Psoas muscle (tissue), 8 donors: ENCODE results near the gene RAB8A. TPM values are rescaled to one million over a fixed set of nuclear protein-coding genes. Genes with fewer than 3 reads are reported as not detected.
"Not testable (repeated sequence)": the region's sequence is repeated elsewhere in the genome, so short reads cannot be mapped to it uniquely, and the experiment has no call there.

Experiments
- ATAC-seq, 4 donors: fragments of 200-7000 bp; cut with Tn5 transposase; one replicate each; pipeline ENCODE4 v1.9.1; 2020; ENCODE audit warnings: moderate library complexity in 3 of 4, mild to moderate bottlenecking in 2 of 4
- DNase-seq, 2 donors: peaks; one replicate each; pipeline ENCODE4 v3.0.0-alpha.2; 2020
- H3K27ac ChIP-seq: fragments of 200-600 bp; one replicate; pipeline ENCODE4 v1.8.0; 2022
- H3K27me3 ChIP-seq, 3 donors: fragments of 200-600 bp in 1 of 3; one replicate each; pipeline versions ENCODE4 v1.6.1 to v1.8.0; 2013 to 2022; ENCODE audit warnings: low read length in 2 of 3, mild to moderate bottlenecking in 2 of 3, moderate library complexity in 1 of 3; ENCODE audit not compliant: insufficient read depth in 3 of 3
- H3K36me3 ChIP-seq, 2 donors: fragments of 200-600 bp in 1 of 2; one replicate each; pipeline versions ENCODE4 v1.6.1 to v1.8.0; 2013 to 2022; ENCODE audit warnings: low read depth in 1 of 2, mild to moderate bottlenecking in 1 of 2, moderate library complexity in 1 of 2; ENCODE audit not compliant: insufficient read depth in 1 of 2
- H3K4me1 ChIP-seq: fragments of 200-600 bp; one replicate; pipeline ENCODE4 v1.8.0; 2022
- H3K4me3 ChIP-seq: fragments of 200-600 bp; one replicate; pipeline ENCODE4 v1.8.0; 2022; ENCODE audit warnings: mild to moderate bottlenecking
- H3K9me3 ChIP-seq: fragments of 200-600 bp; one replicate; pipeline ENCODE4 v1.8.0; 2022
- CTCF ChIP-seq: fragments of 200-600 bp; IDR thresholded peaks from one replicate; pipeline ENCODE4 v1.8.0; 2022; ENCODE audit warnings: antibody characterized with exemption
- WGBS, 3 donors: extraction: QIAGEN DNeasy Blood & Tissue Kit; methylation state at CpG; one replicate each; pipeline versions ENCODE4 v1.1.6 to v1.1.7; 2013; 5-methylcytosine and 5-hydroxymethylcytosine counted together
- intact Hi-C, 2 donors: fragments of 100-400 bp; cut with DNase I; formaldehyde crosslinking; loops; one replicate each; pipeline versions ENCODE4 v1.11.0 to v1.14.2; 2022
- polyA plus RNA-seq, 3 donors: library from polyadenylated mRNA; stranded (reverse); fragments of 200-250 nt; gene quantifications; one replicate each; pipeline ENCODE4 v1.2.3, GENCODE V29; 2013
- total RNA-seq, 4 donors: library from RNA; stranded (reverse); fragmentation: NEBNext Ultra II Directional in 2 of 4; extraction: Animal tissue kit (Norgen Biotek cat#: 25700) in 2 of 4; gene quantifications; one replicate each; pipeline versions ENCODE4 v1.2.1 to v1.2.4, GENCODE V29; 2021 to 2023
- donor health status: healthy with polysubstance abuse.
- donor health status: DM: no; HTN: no; CAD: no; lungs with moderate emphysema.
- donor health status: Bipolar disorder and iron deficiency.
- donor health status: healthy.
- donor health status: DM: yes; HTN: yes; CAD: no.
- donor health status: DM: no; HTN: no; CAD: no.
- donor health status: DM: no; HTN: no; CAD: no.
- donor health status: DM: yes; HTN: yes; CAD: no.

Gene RAB8A
- total and polyA plus RNA-seq, 7 donors = 7.1 to 13.0 (median 8.4) TPM

GRCh38 chr19:16085115-16085514 lies 26.6 kb upstream of the RAB8A start:
- intact Hi-C loops = no loop called here
- no peak for ATAC-seq
- Histone ChIP-seq H3K27me3 (peaks cover 0 to 5% (median 0%) of the 10 kb centered on the region in 3 donors), H3K4me1 (peaks cover 14% of the 10 kb centered on the region), H3K36me3 (peaks cover 0 to 75% of the 10 kb centered on the region in 2 donors), H3K4me3 (no peak overlapping the region), H3K27ac (no peak overlapping the region), H3K9me3 (no peaks in the 10 kb centered on the region)
- no peak for TF ChIP-seq CTCF
- no peak for DNase-seq
- 82 to 92% (median 82%) methylated on average over 6 of the region's 6 CpGs for WGBS, 3 donors

GRCh38 chr19:16087404-16087803 lies 24.3 kb upstream of the RAB8A start:
- peaks cover 0 to 88% of the 10 kb centered on the region in 2 donors for H3K36me3 ChIP-seq
- peaks cover 14% of the 10 kb centered on the region for H3K4me1 ChIP-seq
- 82 to 87% (median 84%) methylated on average over 10 to 11 of the region's 11 CpGs for WGBS, 3 donors
- DNase-seq, H3K9me3 ChIP-seq, H3K27ac ChIP-seq, H3K27me3 ChIP-seq, H3K4me3 ChIP-seq, intact Hi-C loops, ATAC-seq: not testable (repeated sequence)

- intact Hi-C loops = no loop called here
- H3K4me3 ChIP-seq = no peak overlapping the region
- no peak for DNase-seq
- peaks cover 0 to 88% of the 10 kb centered on the region in 2 donors for H3K36me3 ChIP-seq
- TF ChIP-seq CTCF = no peak
- WGBS, 3 donors = 42 to 56% (median 42%) methylated on average over 12 of the region's 12 CpGs
- peaks cover 14% of the 10 kb centered on the region for H3K4me1 ChIP-seq
- H3K9me3 ChIP-seq = no peaks in the 10 kb centered on the region
- ATAC-seq = peak in 3 of 4 donors; percentile 19 to 49 (median 30)
- H3K27me3 ChIP-seq = no peaks in the 10 kb centered on the region
- H3K27ac ChIP-seq = no peak overlapping the region
These were observed 23.7 kb upstream of the RAB8A start for GRCh38 chr19:16087940-16088339.

GRCh38 chr19:16088351-16089009 lies 23.2 kb upstream of the RAB8A start:
- WGBS, 3 donors = 26 to 45% (median 31%) methylated on average over 17 of the region's 17 CpGs

More at GRCh38 chr19:16088351-16089009, 23.2 kb upstream of the RAB8A start:
- ATAC-seq (peak in 3 of 4 donors; percentile 49 to 76 (median 61)), DNase-seq (no peak)
- H3K4me3 ChIP-seq = no peak overlapping the region
- intact Hi-C loops = no loop called here
- peaks cover 14% of the 10 kb centered on the region for H3K4me1 ChIP-seq
- H3K27ac ChIP-seq = no peak overlapping the region
- H3K9me3 ChIP-seq = no peaks in the 10 kb centered on the region
- H3K27me3 ChIP-seq = no peaks in the 10 kb centered on the region
- peaks cover under 1 to 92% of the 10 kb centered on the region in 2 donors for H3K36me3 ChIP-seq
- peak; percentile 6 for TF ChIP-seq CTCF
